GM19324 (cell line): ENCODE measurements around the gene DAB1.

Experiments used
- ATAC-seq: cut with Tn5 transposase; IDR thresholded peaks from one replicate; pipeline ENCODE4 v1.9.1; 2021; ENCODE audit warnings: mild to moderate bottlenecking, moderate library complexity; ENCODE audit not compliant: unreplicated experiment, low FRiP score

Gene DAB1

GRCh38 chr1:57134803-57135202, 289.1 kb downstream of the DAB1 start:
- ATAC-seq, result no peak

- ATAC-seq, result no peak
Observed at GRCh38 chr1:57133686-57134085, 290.2 kb downstream of the DAB1 start.

GRCh38 chr1:57132993-57133622, 290.8 kb downstream of the DAB1 start:
- no peak for ATAC-seq

DNA sequence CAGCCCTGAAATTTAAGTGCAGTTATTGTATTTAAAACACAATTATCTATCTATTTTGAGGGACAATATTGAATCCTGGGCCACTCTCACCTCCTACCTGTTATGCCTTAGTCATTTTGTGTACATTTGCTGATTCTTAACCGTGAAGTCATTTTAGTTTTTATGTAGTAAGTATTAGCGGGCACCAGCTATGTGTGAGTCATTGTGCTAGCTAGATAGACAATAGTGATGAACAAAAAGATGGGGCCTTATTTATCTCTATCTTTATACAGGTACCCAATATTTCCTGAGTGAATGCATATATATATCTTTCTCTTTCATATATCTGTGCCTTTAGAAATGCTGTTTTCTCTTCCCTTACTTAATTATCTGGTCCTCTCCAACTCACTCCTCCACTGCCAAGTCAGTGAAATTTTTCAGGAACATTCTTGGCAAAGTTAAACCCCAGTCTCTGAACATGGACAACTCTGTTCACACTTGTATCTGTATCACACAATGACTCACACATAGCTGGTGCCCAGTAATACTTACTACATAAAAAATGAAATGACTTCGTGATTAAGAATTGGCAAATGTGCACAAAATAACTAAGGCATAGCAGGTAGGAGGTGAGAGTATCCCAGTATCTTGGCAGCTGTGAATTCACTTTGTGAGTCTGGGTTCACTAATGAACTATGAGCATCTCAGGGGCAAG, 292.0 kb downstream of the DAB1 start:
- no peak for ATAC-seq

- no peak for ATAC-seq
Observed at GRCh38 chr1:57131257-57131656, 292.6 kb downstream of the DAB1 start.

DNA sequence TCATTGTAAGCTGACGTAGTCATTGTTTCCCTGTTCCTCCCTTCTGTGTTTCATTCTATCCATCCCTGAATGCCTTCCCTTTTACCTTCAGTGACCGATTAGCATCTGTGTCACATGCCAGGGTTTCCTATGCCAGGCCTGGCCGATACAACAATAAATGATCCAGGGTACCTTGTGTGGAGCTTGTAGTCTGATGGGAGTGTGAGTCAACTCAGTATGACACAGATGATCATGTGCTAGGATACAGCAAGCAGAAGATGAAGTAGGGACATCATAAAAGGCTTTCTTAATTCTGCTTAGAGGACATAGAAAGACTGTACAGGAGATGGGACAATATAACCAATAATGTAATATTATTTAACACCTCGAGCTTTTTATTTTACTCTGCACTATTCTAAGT, 294.0 kb downstream of the DAB1 start:
- no peak for ATAC-seq

DNA sequence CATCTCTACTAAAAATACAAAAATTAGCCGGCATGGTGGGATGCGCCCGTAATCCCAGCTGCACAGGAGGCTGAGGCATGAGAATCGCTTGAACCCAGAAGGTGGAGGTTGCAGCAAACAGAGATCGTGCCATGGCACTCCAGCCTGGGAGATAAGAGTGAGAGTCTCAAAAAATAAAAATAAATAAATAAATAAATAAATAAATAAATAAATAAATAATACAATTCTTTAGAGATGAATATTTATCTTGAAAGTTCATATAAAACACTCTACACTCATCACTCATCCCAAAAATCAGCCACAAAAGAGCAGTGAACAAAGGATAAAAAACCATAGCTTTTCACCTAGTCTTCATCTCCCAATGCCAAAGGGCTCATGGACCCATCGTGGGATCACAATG, 295.9 kb downstream of the DAB1 start:
- ATAC-seq, result no peak

GRCh38 chr1:57124768-57125446, 299.0 kb downstream of the DAB1 start:
- ATAC-seq, result no peak

DNA sequence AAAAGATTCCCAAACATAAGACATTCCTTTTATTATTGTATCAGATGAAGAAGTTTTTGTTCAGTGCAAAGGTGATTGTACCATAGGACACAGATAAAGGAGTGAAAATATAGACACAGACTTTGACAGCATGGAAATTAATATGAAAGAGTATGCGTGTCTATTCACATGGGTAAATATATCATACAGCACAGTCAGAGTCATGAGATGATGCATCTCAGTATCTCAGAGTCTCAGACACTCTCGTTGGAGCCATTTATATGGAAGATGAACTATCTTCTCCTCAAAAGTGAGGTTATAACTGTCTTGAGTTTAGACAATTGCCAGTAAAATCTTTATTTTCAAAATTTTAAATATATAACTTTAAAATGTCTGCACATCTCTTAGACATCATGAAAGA, 299.7 kb downstream of the DAB1 start:
- no peak for ATAC-seq

DNA sequence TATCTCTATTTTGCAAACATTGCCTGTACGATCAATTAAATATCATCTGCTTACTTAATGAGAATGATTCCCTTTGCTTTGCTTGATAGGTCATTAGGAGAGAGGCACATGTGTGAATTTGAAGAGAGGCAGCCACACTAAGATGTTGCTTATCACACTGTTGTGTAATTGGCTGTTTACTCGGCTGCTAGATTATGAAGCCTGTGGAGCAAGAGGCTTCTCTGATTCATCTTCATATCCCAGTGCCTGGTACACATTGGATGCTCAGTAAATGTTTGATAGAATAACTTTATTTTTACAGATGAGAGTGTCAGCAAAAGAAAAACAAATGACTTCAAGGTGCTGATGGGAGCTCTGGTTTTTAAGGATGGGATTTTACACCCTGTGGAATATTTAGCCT, 301.8 kb downstream of the DAB1 start:
- no peak for ATAC-seq

DNA sequence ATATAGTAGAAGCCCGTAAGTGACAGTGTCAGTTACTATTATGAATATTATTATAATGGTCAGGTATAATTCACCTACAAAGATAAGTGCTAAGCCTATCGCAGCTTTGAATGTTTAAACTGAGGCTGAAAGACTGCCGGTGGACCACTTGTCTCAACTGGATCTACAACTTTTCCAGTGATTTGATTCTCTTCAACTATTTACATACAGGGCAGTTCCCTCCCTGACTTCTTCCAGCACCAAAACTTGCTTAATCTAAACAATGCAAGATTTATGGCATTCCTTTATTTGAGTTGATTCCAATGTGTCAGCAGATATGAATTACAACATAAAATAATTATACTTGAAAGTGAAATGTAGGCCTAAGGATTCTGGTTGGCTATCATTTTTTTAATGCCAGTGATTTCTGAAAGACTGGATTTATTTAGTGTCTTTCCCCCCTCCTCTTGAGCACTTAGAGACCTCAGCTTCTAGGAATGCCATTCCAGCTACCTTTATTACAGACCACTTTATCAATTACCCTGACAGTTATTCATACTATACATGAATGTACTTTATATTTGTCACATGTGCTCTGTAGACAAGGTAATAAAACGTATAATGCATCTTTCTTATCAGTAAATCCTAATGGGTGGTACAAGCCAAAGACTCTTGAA, 304.8 kb downstream of the DAB1 start:
- ATAC-seq, result no peak

- no peak for ATAC-seq
Observed at GRCh38 chr1:57117753-57118152, 306.1 kb downstream of the DAB1 start.

- no peak for ATAC-seq
Observed at GRCh38 chr1:57116871-57117270, 307.0 kb downstream of the DAB1 start.

DNA sequence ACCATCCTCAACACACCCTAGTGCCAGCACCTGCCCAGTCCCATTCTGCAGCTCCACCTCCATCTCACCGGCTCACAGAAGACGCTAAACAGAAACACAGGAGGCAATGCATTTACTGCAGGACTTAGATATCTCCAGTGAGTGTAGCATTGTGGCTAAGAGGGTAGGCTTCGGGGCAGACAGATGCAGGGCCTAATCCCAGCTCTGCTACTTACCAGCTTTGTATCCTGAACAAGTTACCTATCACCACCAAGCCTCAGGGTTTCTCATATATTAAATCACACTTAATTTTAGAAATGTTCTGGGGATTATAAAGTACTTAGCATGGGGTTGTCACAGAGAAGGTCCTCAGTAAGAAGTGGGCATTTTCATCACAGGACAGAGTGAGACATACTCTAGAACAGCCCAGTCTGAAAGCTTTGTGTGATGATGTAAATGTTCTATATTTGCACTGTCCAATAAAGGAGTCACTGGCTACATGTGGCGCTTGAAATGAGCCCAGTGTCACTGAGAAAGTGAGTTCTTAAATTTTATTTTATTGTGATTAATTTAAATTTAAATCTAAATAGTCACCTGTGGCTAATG, 308.7 kb downstream of the DAB1 start:
- no peak for ATAC-seq

GRCh38 chr1:57112148-57112547, 311.7 kb downstream of the DAB1 start:
- no peak for ATAC-seq

- no peak for ATAC-seq
Observed at GRCh38 chr1:57111175-57111574, 312.7 kb downstream of the DAB1 start.

GRCh38 chr1:57109883-57110282, 314.0 kb downstream of the DAB1 start:
- no peak for ATAC-seq

- no peak for ATAC-seq
Observed at GRCh38 chr1:57109247-57109646, 314.6 kb downstream of the DAB1 start.

DNA sequence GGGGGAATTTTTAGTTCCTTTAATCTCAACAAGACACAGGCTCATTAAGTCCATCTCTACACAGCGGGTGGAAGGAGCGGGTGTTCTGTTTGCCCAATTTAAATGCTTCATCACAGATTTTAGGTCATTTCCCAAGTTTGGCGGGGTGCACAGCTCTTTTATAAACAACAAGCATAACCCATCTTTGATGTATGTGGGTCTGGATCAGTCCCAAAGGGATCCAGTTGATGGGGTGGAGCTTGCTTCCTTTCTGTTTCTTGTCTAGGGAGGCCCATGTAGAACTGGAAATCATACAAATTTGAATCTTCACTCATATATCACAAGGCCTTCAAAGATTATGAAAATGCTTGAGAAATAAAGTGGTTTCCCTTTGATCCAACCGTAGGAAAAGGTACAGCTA, 317.6 kb downstream of the DAB1 start:
- no peak for ATAC-seq

GRCh38 chr1:57102561-57103326, 321.1 kb downstream of the DAB1 start:
- ATAC-seq, result no peak
